ENCODE results near the gene BMP10.

- TF ChIP-seq CTCF (IDR thresholded peaks at IDR 0.05; ENCODE audit: low read depth, low read length) (no peak), POLR2A (IDR thresholded peaks at IDR 0.05; ENCODE audit: extremely low read depth, insufficient read length) (no peak), MAX (IDR thresholded peaks at IDR 0.05; ENCODE audit: low read depth, low read length) (no peak), MYC (IDR thresholded peaks at IDR 0.05; ENCODE audit: low read depth, low read length) (no peak)
Observed at GRCh38 chr2:68853035-68853434, 18.2 kb downstream of the BMP10 start.

All from NB4 (cell line).